ENCODE measurements around the gene AFM.

- TF ChIP-seq POLR2AphosphoS5 (IDR thresholded peaks at IDR 0.05; ENCODE audit: borderline replicate concordance, low read depth, low read length) (no peak), EZH2 (IDR thresholded peaks at IDR 0.05) (no peak)
Observed at GRCh38 chr4:73523126-73523525, 41.6 kb downstream of the AFM start.
